Left lung (tissue), 10 donors: ENCODE data around the gene CLPTM1L. TPM values are rescaled to one million over a fixed set of nuclear protein-coding genes. Genes with fewer than 3 reads are reported as not detected.

Experiments
- ATAC-seq: fragments of 200-7000 bp; cut with Tn5 transposase; one replicate; pipeline ENCODE4 v1.9.1; 2020; ENCODE audit warnings: moderate library complexity
- DNase-seq, 4 donors: peaks; one replicate each; pipeline ENCODE4 v3.0.0-alpha.2; 2013 to 2020
- H3K27ac ChIP-seq, 2 donors: fragments of 200-600 bp; sonication (generic) in 1 of 2; one replicate each; pipeline versions ENCODE4 v1.5.0 to v1.8.0; 2020 to 2021
- H3K27me3 ChIP-seq, 2 donors: fragments of 200-600 bp; sonication (generic) in 1 of 2; one replicate each; pipeline versions ENCODE4 v1.5.0 to v1.8.0; 2020 to 2021
- H3K36me3 ChIP-seq, 2 donors: fragments of 200-600 bp; sonication (generic) in 1 of 2; one replicate each; pipeline versions ENCODE4 v1.5.0 to v1.8.0; 2020 to 2021
- H3K4me1 ChIP-seq, 2 donors: fragments of 200-600 bp; one replicate each; pipeline ENCODE4 v1.8.0; 2021
- H3K4me3 ChIP-seq, 2 donors: fragments of 200-600 bp; sonication (generic) in 1 of 2; one replicate each; pipeline versions ENCODE4 v1.5.0 to v1.8.0; 2020 to 2021; ENCODE audit warnings: mild to moderate bottlenecking in 1 of 2
- H3K9me3 ChIP-seq, 2 donors: fragments of 200-600 bp; sonication (generic) in 1 of 2; one replicate each; pipeline versions ENCODE4 v1.5.0 to v1.8.0; 2020 to 2021
- intact Hi-C, 2 donors: fragments of 100-400 bp; cut with DNase I; formaldehyde crosslinking; loops; one replicate each; pipeline versions ENCODE4 v1.11.2 to v1.14.2; 2022
- polyA plus RNA-seq, 6 donors: library from polyadenylated mRNA; unstranded; fragments of 120-200 nt; gene quantifications; one replicate each; pipeline ENCODE4 v1.2.1, GENCODE V29; 2013; ENCODE audit not compliant: insufficient read length in 6 of 6
- total RNA-seq, 2 donors: library from RNA; stranded (reverse); fragmentation: NEBNext Ultra II Directional; extraction: Animal tissue kit (Norgen Biotek cat#: 25700); gene quantifications; one replicate each; pipeline ENCODE4 v1.2.1, GENCODE V29; 2021
- TF ChIP-seq, protein P1 (sequence below), 2 donors: fragments of 200-600 bp; sonication (generic) in 1 of 2; IDR thresholded peaks; one replicate each; pipeline versions ENCODE4 v1.5.0 to v1.8.0; 2021; ENCODE audit warnings: antibody characterized with exemption in 2 of 2
- donor health status: DM: no; HTN: yes; CAD: no.
- donor health status: DM: no; HTN: no; CAD: no.

CLPTM1L gene
- total and polyA plus RNA-seq, 8 donors, result 90.4 to 171 (median 99.4) TPM

DNA sequence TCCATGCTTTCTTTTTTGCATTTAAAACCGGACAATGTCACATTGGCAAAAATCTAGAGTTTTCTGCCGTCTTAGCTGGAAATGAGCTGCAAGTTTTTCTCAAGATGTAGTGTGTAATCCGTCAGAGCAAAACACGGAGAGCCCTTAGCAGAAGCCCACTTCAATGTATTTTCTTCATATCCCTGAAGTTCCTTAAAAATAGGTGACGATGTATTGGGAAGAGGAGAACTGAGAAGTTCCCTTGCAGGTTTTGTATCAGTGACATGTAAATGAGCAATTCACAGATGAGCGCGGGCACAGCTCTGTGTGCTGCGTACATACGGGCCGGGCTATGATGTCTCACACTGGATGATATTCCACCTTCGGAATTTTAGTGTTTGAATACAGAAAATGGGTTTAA, 14.8 kb upstream of the CLPTM1L start:
- no peaks in the 10 kb centered on the region for H3K9me3 ChIP-seq

DNA sequence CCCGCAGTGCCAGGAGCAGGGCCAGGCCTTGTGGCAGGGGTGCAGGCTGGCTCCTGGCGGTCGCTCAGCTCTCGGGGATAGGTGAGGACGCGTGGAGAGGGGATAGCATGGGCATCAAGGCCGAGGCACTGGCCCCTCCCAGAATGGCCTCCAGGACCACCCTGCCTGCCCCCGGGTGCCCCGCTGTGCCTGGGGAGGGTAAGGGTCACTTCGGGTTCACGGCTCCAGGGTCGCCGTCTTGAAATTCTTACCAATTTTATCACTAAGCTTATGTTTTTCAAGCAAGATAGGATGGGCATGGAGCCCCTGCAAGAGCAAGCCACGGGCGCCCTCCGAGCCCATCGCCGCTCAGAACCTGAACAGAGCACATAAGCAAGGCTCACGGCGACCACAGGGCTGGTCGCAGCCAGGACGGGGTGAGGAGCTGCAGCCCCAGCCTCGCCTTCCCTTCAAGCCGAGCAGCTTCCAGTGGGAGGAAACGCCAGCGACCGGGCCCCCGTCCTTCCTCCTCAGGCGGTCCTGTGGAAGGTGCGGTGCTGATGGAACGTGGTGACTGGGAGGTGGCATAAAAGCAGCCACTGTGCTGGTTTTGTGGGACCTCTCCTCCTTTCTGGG, 14.2 kb upstream of the CLPTM1L start:
- peaks cover 0 to 86% of the 10 kb centered on the region in 2 donors for H3K27me3 ChIP-seq
- H3K36me3 ChIP-seq, result no peaks in the 10 kb centered on the region
- intact Hi-C loops, result no loop called here
- H3K9me3 ChIP-seq, result no peaks in the 10 kb centered on the region
- H3K27ac ChIP-seq, result no peak overlapping the region
- H3K4me1 ChIP-seq, result no peaks in the 10 kb centered on the region
- TF ChIP-seq, protein P1, sequence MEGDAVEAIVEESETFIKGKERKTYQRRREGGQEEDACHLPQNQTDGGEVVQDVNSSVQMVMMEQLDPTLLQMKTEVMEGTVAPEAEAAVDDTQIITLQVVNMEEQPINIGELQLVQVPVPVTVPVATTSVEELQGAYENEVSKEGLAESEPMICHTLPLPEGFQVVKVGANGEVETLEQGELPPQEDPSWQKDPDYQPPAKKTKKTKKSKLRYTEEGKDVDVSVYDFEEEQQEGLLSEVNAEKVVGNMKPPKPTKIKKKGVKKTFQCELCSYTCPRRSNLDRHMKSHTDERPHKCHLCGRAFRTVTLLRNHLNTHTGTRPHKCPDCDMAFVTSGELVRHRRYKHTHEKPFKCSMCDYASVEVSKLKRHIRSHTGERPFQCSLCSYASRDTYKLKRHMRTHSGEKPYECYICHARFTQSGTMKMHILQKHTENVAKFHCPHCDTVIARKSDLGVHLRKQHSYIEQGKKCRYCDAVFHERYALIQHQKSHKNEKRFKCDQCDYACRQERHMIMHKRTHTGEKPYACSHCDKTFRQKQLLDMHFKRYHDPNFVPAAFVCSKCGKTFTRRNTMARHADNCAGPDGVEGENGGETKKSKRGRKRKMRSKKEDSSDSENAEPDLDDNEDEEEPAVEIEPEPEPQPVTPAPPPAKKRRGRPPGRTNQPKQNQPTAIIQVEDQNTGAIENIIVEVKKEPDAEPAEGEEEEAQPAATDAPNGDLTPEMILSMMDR (IDR thresholded peaks at IDR 0.05), result no peak
- DNase-seq, result peak in 1 of 4 donors; percentile 72
- no peak for ATAC-seq
- no peak overlapping the region for H3K4me3 ChIP-seq

More for the DNA sequence above, 14.8 kb upstream of the CLPTM1L start:
- TF ChIP-seq, protein P1 (IDR thresholded peaks at IDR 0.05), result no peak
- Histone ChIP-seq H3K27ac (no peak overlapping the region), H3K4me3 (no peak overlapping the region), H3K4me1 (no peaks in the 10 kb centered on the region), H3K36me3 (no peaks in the 10 kb centered on the region), H3K27me3 (peaks cover 0 to 92% of the 10 kb centered on the region in 2 donors)
- ATAC-seq (no peak), DNase-seq (peak in 1 of 4 donors; percentile 7)
- intact Hi-C loops, result no loop called here

DNA sequence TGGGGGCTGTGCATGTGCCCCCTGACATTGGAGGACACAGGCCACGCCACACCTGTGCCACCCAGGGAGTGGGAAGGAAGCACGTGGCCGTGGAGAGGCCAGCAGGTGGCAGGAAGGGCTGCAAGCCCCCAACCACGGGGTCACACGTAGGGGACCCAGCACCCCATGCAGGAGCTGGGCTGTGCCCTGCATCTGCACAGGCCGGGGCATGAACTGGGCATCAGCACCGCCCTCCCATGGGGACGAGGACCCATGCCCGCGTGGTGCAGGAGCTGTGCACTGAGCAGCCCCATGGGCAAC, 13.8 kb upstream of the CLPTM1L start:
- no peak overlapping the region for H3K4me3 ChIP-seq
- H3K27ac ChIP-seq, result no peak overlapping the region
- TF ChIP-seq, protein P1 (IDR thresholded peaks at IDR 0.05), result no peak
- H3K9me3 ChIP-seq, result no peaks in the 10 kb centered on the region
- H3K27me3 ChIP-seq, result peaks cover 0 to 83% of the 10 kb centered on the region in 2 donors
- H3K36me3 ChIP-seq, result no peaks in the 10 kb centered on the region
- intact Hi-C loops, result no loop called here
- H3K4me1 ChIP-seq, result no peaks in the 10 kb centered on the region
- DNase-seq (peak in 1 of 4 donors; percentile 63), ATAC-seq (no peak)

DNA sequence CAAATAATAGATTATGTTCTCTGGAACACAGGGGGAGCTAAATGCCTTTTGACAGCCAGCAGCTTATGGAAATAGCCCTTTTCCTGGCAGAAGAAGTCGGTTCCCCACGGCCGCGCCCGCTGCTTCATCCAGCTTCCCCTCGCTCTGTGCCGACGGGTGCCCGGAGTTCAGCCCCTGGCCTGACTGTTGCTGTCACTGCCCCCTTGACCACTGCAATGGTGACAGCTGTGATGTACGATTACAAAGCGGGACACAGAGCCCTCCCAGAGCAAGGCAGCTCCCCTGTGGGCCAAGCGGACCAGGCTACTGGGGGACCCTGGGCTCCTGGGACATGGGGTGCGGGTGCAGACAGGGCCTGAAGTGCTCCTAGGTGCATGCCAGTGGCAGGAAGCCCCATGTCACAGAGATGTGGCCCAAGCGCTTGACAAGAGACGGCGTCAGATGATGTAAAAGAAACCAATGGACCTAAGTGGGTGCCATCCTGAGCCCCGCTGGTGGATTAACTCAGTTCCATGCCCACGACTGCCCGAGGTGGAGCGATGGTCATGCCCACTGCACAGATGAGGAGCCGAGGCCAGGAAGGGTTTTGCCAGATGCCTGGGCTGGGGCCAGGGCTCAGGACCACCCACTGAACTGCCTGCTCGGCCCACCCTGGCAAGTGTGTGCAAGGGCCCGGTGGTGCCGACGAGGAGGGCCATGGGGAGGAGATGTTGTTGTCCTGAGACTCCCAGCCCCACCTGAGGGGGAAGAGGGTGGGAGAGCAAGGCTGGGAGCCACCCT, 13.2 kb upstream of the CLPTM1L start:
- no peak overlapping the region for H3K27ac ChIP-seq
- TF ChIP-seq, protein P1 (IDR thresholded peaks at IDR 0.05), result no peak
- H3K4me3 ChIP-seq, result no peak overlapping the region
- H3K4me1 ChIP-seq, result no peaks in the 10 kb centered on the region
- DNase-seq (peak in 1 of 4 donors; percentile 57), ATAC-seq (no peak)
- intact Hi-C loops, result no loop called here
- no peaks in the 10 kb centered on the region for H3K9me3 ChIP-seq
- H3K27me3 ChIP-seq, result peaks cover 0 to 82% of the 10 kb centered on the region in 2 donors
- H3K36me3 ChIP-seq, result no peaks in the 10 kb centered on the region
